Measurements from ENCODE around the gene C12orf42. TPM values are rescaled to one million over a fixed set of nuclear protein-coding genes. Genes with fewer than 3 reads are reported as not detected.

The C12orf42 gene
- total and polyA plus RNA-seq, 2 donors (not counting 1 experiment from before 2014, with no cell fraction given) = 25.6 to 138 TPM

Other genes starting within 250 kb of the C12orf42 start
- not detected in 2 replicates for gene STAB2, start 91.3 kb upstream of the C12orf42 start, total RNA-seq
- gene STAB2, start 91.3 kb upstream of the C12orf42 start, polyA plus RNA-seq = not detected in 2 replicates